ENCODE data around the gene ESRRB.

Gene ESRRB

GRCh38 chr14:76408877-76409276 lies 32.9 kb downstream of the ESRRB start:
- DNase-seq, result no peak

GRCh38 chr14:76412501-76412900 lies 36.6 kb downstream of the ESRRB start:
- no peak for DNase-seq

GRCh38 chr14:76413106-76413961 lies 37.4 kb downstream of the ESRRB start:
- DNase-seq, result no peak

GRCh38 chr14:76413962-76414600 lies 38.1 kb downstream of the ESRRB start:
- no peak for DNase-seq

GRCh38 chr14:76419399-76419798 lies 43.5 kb downstream of the ESRRB start:
- DNase-seq, result no peak

GRCh38 chr14:76420827-76421226 lies 44.9 kb downstream of the ESRRB start:
- DNase-seq, result no peak

GRCh38 chr14:76421662-76422061 lies 45.7 kb downstream of the ESRRB start:
- DNase-seq, result no peak

- DNase-seq, result no peak
Observed at GRCh38 chr14:76422662-76423061, 46.7 kb downstream of the ESRRB start.

- no peak for DNase-seq
Observed at GRCh38 chr14:76423534-76423933, 47.6 kb downstream of the ESRRB start.

GRCh38 chr14:76424359-76424758 lies 48.4 kb downstream of the ESRRB start:
- no peak for DNase-seq

- no peak for DNase-seq
Observed at GRCh38 chr14:76426161-76426696, 50.3 kb downstream of the ESRRB start.

GRCh38 chr14:76428611-76429010 lies 52.7 kb downstream of the ESRRB start:
- no peak for DNase-seq

- DNase-seq, result no peak
Observed at GRCh38 chr14:76430017-76430416, 54.1 kb downstream of the ESRRB start.

GRCh38 chr14:76430475-76430980 lies 54.6 kb downstream of the ESRRB start:
- DNase-seq, result no peak

- no peak for DNase-seq
Observed at GRCh38 chr14:76431538-76431937, 55.6 kb downstream of the ESRRB start.

GRCh38 chr14:76432827-76433752 lies 57.2 kb downstream of the ESRRB start:
- no peak for DNase-seq

- DNase-seq, result no peak
Observed at GRCh38 chr14:76434220-76434619, 58.3 kb downstream of the ESRRB start.

GRCh38 chr14:76439237-76439775 lies 63.4 kb downstream of the ESRRB start:
- no peak for DNase-seq

GRCh38 chr14:76446486-76446885 lies 70.5 kb downstream of the ESRRB start:
- no peak for DNase-seq

GRCh38 chr14:76446921-76447320 lies 71.0 kb downstream of the ESRRB start:
- no peak for DNase-seq

- DNase-seq, result no peak
Observed at GRCh38 chr14:76450476-76450875, 74.5 kb downstream of the ESRRB start.

GRCh38 chr14:76456200-76456599 lies 80.3 kb downstream of the ESRRB start:
- DNase-seq, result peak; percentile 30
